ENCODE data around the gene RIMBP2.

DNA sequence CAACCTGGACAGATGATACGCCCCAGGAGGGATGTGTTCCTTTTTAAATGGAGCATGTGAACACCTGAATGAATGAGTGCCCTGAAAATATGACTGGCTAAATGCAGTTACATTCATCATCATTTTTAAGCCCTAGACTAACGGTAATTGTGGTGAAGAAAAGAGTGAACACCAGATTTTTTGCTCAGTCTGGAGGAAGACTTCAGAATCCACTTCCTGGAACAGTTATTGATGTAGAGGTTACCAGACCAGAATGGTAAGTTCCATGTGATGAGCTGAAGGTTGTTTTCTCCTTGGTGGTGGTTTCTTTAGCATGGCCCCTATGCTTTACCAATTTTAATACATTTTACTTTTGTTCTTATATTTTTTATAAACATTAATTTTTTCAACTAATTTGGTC is 349.1 kb downstream of the RIMBP2 start:
- TF ChIP-seq ZNF416 (tag by site-specific recombination; IDR thresholded peaks at IDR 0.05): no peak
- TF ChIP-seq, protein P1, sequence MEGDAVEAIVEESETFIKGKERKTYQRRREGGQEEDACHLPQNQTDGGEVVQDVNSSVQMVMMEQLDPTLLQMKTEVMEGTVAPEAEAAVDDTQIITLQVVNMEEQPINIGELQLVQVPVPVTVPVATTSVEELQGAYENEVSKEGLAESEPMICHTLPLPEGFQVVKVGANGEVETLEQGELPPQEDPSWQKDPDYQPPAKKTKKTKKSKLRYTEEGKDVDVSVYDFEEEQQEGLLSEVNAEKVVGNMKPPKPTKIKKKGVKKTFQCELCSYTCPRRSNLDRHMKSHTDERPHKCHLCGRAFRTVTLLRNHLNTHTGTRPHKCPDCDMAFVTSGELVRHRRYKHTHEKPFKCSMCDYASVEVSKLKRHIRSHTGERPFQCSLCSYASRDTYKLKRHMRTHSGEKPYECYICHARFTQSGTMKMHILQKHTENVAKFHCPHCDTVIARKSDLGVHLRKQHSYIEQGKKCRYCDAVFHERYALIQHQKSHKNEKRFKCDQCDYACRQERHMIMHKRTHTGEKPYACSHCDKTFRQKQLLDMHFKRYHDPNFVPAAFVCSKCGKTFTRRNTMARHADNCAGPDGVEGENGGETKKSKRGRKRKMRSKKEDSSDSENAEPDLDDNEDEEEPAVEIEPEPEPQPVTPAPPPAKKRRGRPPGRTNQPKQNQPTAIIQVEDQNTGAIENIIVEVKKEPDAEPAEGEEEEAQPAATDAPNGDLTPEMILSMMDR (tag by site-specific recombination; IDR thresholded peaks at IDR 0.05): no peak
- TF ChIP-seq YY1 (tag by site-specific recombination; IDR thresholded peaks at IDR 0.05): no peak
- no peak for TF ChIP-seq ZNF24 (tag by site-specific recombination; IDR thresholded peaks at IDR 0.05)
- TF ChIP-seq, protein P2, sequence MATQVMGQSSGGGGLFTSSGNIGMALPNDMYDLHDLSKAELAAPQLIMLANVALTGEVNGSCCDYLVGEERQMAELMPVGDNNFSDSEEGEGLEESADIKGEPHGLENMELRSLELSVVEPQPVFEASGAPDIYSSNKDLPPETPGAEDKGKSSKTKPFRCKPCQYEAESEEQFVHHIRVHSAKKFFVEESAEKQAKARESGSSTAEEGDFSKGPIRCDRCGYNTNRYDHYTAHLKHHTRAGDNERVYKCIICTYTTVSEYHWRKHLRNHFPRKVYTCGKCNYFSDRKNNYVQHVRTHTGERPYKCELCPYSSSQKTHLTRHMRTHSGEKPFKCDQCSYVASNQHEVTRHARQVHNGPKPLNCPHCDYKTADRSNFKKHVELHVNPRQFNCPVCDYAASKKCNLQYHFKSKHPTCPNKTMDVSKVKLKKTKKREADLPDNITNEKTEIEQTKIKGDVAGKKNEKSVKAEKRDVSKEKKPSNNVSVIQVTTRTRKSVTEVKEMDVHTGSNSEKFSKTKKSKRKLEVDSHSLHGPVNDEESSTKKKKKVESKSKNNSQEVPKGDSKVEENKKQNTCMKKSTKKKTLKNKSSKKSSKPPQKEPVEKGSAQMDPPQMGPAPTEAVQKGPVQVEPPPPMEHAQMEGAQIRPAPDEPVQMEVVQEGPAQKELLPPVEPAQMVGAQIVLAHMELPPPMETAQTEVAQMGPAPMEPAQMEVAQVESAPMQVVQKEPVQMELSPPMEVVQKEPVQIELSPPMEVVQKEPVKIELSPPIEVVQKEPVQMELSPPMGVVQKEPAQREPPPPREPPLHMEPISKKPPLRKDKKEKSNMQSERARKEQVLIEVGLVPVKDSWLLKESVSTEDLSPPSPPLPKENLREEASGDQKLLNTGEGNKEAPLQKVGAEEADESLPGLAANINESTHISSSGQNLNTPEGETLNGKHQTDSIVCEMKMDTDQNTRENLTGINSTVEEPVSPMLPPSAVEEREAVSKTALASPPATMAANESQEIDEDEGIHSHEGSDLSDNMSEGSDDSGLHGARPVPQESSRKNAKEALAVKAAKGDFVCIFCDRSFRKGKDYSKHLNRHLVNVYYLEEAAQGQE (tag by site-specific recombination; IDR thresholded peaks at IDR 0.05): no peak
- no peak for TF ChIP-seq ZNF274 (IDR thresholded peaks at IDR 0.05; ENCODE audit: low read length)
- no peak for TF ChIP-seq ZNF274 (tag by site-specific recombination; IDR thresholded peaks at IDR 0.05; ENCODE audit: borderline replicate concordance)
- TF ChIP-seq ZNF596 (tag by site-specific recombination; IDR thresholded peaks at IDR 0.05): no peak
- no peak for TF ChIP-seq HOXA7 (CRISPR knock-in tag; IDR thresholded peaks at IDR 0.05; ENCODE audit: borderline replicate concordance)
- no peak for TF ChIP-seq ZNF311 (tag by site-specific recombination; IDR thresholded peaks at IDR 0.05; ENCODE audit: borderline replicate concordance)
- no peak for TF ChIP-seq ZNF530 (tag by site-specific recombination; IDR thresholded peaks at IDR 0.05; ENCODE audit: low read depth)
- TF ChIP-seq ZNF830 (tag by site-specific recombination; IDR thresholded peaks at IDR 0.05; ENCODE audit: low read depth): no peak
- no peak for TF ChIP-seq ZBTB8A (tag by site-specific recombination; IDR thresholded peaks at IDR 0.05)

Data from HEK293 (cell line).